Spleen (tissue), 11 donors: ENCODE measurements around the gene UBE2D3. TPM values are rescaled to one million over a fixed set of nuclear protein-coding genes. Genes with fewer than 3 reads are reported as not detected.

Source experiments
- DNase-seq: peaks from one replicate; pipeline ENCODE4 v3.0.0-alpha.2; 2020
- H3K27ac ChIP-seq, 8 donors: fragments of 200-600 bp; sonication (generic) in 7 of 8; 1 replicate in 4 of 8; 2 replicates in 4 of 8; pipeline versions ENCODE4 v1.5.0 to v1.8.0; 2016 to 2021; ENCODE audit warnings: inconsistent platforms in 4 of 8, mild to moderate bottlenecking in 4 of 8, moderate library complexity in 1 of 8
- H3K27me3 ChIP-seq, 7 donors: fragments of 200-600 bp; sonication (generic) in 6 of 7; replicated peaks in 1 of 7; 1 replicate in 4 of 7; 2 replicates in 3 of 7; pipeline versions ENCODE4 v1.5.0 to v1.8.0; 2016 to 2021; ENCODE audit warnings: inconsistent platforms in 3 of 7, mild to moderate bottlenecking in 1 of 7
- H3K36me3 ChIP-seq, 6 donors: fragments of 200-600 bp; sonication (generic) in 5 of 6; 1 replicate in 4 of 6; 2 replicates in 2 of 6; pipeline versions ENCODE4 v1.5.0 to v1.8.0; 2016 to 2021; ENCODE audit warnings: inconsistent platforms in 2 of 6
- H3K4me1 ChIP-seq, 6 donors: fragments of 200-600 bp; sonication (generic) in 5 of 6; 1 replicate in 3 of 6; 2 replicates in 3 of 6; pipeline versions ENCODE4 v1.5.0 to v1.8.0; 2016 to 2021; ENCODE audit warnings: inconsistent platforms in 3 of 6
- H3K4me3 ChIP-seq, 8 donors: fragments of 200-600 bp; sonication (generic) in 7 of 8; 1 replicate in 4 of 8; 2 replicates in 4 of 8; pipeline versions ENCODE4 v1.5.0 to v1.8.0; 2016 to 2021; ENCODE audit warnings: inconsistent platforms in 4 of 8, mild to moderate bottlenecking in 4 of 8, moderate library complexity in 2 of 8
- H3K9me3 ChIP-seq, 8 donors: fragments of 200-600 bp; sonication (generic) in 7 of 8; 1 replicate in 4 of 8; 2 replicates in 4 of 8; pipeline versions ENCODE4 v1.5.0 to v1.8.0; 2016 to 2021; ENCODE audit warnings: inconsistent platforms in 4 of 8
- POLR2A ChIP-seq, 3 donors: fragments of 450-650 bp; IDR thresholded peaks; one replicate each; pipeline ENCODE4 v1.5.1; 2017; ENCODE audit warnings: antibody characterized with exemption in 3 of 3, mild to moderate bottlenecking in 1 of 3
- POLR2AphosphoS5 ChIP-seq, 3 donors: sonication (generic); formaldehyde crosslinking; IDR thresholded peaks; one replicate each; pipeline ENCODE4 v1.5.1; 2017; ENCODE audit warnings: antibody characterized with exemption in 3 of 3
- WGBS, 5 donors: extraction: QIAGEN DNeasy Blood & Tissue Kit in 3 of 5; methylation state at CpG; one replicate each; pipeline versions ENCODE4 v1.1.5 to v1.1.7; 2013 to 2018; 5-methylcytosine and 5-hydroxymethylcytosine counted together
- intact Hi-C: fragments of 100-400 bp; cut with DNase I; formaldehyde crosslinking; loops from one replicate; pipeline ENCODE4 v1.15.0; 2023; ENCODE audit warnings: low total_unique reads
- polyA plus RNA-seq, 3 donors: library from polyadenylated mRNA; stranded (reverse); fragments of 200-250 nt; gene quantifications; one replicate each; pipeline ENCODE4 v1.2.1, GENCODE V29; 2013
- total RNA-seq, 7 donors: library from RNA; depleted of rRNA in 3 of 7; stranded (reverse); fragments of >200 nt in 3 of 7; fragmentation: NEBNext Ultra II Directional in 4 of 7; extraction: Animal tissue kit (Norgen Biotek cat#: 25700) in 4 of 7; gene quantifications; one replicate each; pipeline versions ENCODE4 v1.1.0 to v1.2.1, GENCODE V29; 2016 to 2021
- TF ChIP-seq, protein P1 (sequence below), 11 experiments: fragments of 200-600 bp in 7 of 11; fragments of 450-650 bp in 4 of 11; sonication (generic) in 4 of 11; IDR thresholded peaks in 8 of 11; conservative IDR thresholded peaks in 3 of 11; 1 replicate in 7 of 11; 2 replicates in 4 of 11; pipeline versions ENCODE4 v1.4.0 to v1.8.0; 2016 to 2021; ENCODE audit warnings: antibody characterized with exemption in 11 of 11, inconsistent platforms in 4 of 11, mild to moderate bottlenecking in 1 of 11
- donor health status: healthy with polysubstance abuse.
- donor health status: DM: no; HTN: no; CAD: no; lungs with moderate emphysema.
- donor health status: DM: no; HTN: no; CAD: no.
- donor health status: Bipolar disorder and iron deficiency.
- donor health status: healthy.
- donor health status: DM: no; HTN: no; CAD: no.
- donor health status: DM: yes; HTN: yes; CAD: no.

Gene UBE2D3
- total and polyA plus RNA-seq, 10 donors: 152 to 459 (median 309) TPM

DNA sequence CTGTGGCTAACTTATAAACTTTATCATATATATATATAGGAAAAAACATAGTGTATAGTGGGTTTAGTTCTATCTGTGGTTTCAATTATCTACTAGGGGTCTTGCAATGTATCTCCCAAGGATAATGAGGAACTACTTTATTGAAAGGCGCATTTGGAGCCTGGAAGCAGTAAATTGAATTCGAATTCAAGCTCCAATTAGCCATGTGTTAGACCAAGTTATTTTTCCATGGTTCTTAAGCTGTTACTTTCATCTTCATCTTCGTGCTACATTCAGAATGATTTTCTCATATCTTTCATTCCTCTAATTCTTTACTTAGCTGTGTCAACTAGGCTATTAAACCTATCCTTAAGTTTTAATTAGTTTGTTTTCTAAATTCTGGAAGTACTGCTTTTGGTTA, 39.4 kb downstream of the UBE2D3 start:
- H3K27ac ChIP-seq: no peak overlapping the region
- H3K4me3 ChIP-seq: no peak overlapping the region
- intact Hi-C loops: no loop called here
- 96 to 98% (median 96%) methylated on average over 3 of the region's 3 CpGs for WGBS, 5 donors
- H3K4me1 ChIP-seq: no peaks in the 10 kb centered on the region
- H3K9me3 ChIP-seq: peaks cover 0 to 12% (median 4%) of the 10 kb centered on the region in 8 donors
- H3K27me3 ChIP-seq: no peaks in the 10 kb centered on the region
- peaks cover 0 to 16% (median 0%) of the 10 kb centered on the region in 6 donors for H3K36me3 ChIP-seq
- TF ChIP-seq, protein P1, sequence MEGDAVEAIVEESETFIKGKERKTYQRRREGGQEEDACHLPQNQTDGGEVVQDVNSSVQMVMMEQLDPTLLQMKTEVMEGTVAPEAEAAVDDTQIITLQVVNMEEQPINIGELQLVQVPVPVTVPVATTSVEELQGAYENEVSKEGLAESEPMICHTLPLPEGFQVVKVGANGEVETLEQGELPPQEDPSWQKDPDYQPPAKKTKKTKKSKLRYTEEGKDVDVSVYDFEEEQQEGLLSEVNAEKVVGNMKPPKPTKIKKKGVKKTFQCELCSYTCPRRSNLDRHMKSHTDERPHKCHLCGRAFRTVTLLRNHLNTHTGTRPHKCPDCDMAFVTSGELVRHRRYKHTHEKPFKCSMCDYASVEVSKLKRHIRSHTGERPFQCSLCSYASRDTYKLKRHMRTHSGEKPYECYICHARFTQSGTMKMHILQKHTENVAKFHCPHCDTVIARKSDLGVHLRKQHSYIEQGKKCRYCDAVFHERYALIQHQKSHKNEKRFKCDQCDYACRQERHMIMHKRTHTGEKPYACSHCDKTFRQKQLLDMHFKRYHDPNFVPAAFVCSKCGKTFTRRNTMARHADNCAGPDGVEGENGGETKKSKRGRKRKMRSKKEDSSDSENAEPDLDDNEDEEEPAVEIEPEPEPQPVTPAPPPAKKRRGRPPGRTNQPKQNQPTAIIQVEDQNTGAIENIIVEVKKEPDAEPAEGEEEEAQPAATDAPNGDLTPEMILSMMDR (IDR thresholded peaks at IDR 0.05 in 8 of 11, conservative IDR thresholded peaks at IDR 0.05 in 3 of 11): no peak
- TF ChIP-seq POLR2A (IDR thresholded peaks at IDR 0.05) (no peak), POLR2AphosphoS5 (IDR thresholded peaks at IDR 0.05) (no peak)
- DNase-seq: no peak

DNA sequence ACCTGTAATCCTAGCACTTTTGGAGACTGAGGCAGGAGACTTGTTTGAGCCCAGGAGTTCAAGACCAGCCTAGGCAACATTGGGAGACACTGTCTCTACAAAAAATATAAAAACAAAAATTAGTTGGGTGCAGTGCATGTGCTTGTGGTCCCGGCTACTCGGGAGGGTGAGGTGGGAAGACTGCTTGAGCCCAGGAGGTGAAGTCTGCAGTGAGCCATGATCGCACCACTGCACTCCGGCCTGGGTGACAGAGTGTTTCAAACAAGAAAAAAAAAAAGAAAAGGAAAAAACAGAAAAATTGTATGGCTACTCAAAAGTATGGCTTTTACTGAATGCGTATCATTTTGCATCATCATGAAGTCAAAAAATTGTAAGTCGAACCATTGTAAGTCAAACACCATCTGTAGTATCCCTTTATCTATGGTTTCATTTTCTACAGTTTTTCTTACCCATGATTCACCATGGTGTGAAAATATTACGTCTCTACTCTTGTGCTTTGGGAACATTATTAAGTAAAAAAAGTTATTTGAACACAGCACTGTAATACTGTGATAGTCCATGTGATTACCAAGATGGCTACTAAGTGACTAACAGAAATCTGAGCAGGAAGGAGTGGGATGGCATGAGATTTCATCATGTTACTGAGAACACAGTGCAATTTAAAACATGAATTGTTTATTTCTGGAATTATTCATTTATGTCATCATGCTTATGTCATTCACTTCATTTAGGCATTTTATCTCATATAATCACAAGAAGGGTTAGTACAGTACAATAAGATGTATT, 40.1 kb downstream of the UBE2D3 start:
- peaks cover 0 to 12% (median 4%) of the 10 kb centered on the region in 8 donors for H3K9me3 ChIP-seq
- 92 to 97% (median 95%) methylated on average over 7 of the region's 7 CpGs for WGBS, 5 donors
- H3K36me3 ChIP-seq: peaks cover 0 to 10% (median 0%) of the 10 kb centered on the region in 6 donors
- DNase-seq: no peak
- TF ChIP-seq POLR2AphosphoS5 (IDR thresholded peaks at IDR 0.05) (no peak), POLR2A (IDR thresholded peaks at IDR 0.05) (no peak)
- TF ChIP-seq, protein P1 (IDR thresholded peaks at IDR 0.05 in 8 of 11, conservative IDR thresholded peaks at IDR 0.05 in 3 of 11): no peak
- intact Hi-C loops: no loop called here
- no peaks in the 10 kb centered on the region for H3K4me1 ChIP-seq
- no peaks in the 10 kb centered on the region for H3K27me3 ChIP-seq
- no peak overlapping the region for H3K27ac ChIP-seq
- no peak overlapping the region for H3K4me3 ChIP-seq

DNA sequence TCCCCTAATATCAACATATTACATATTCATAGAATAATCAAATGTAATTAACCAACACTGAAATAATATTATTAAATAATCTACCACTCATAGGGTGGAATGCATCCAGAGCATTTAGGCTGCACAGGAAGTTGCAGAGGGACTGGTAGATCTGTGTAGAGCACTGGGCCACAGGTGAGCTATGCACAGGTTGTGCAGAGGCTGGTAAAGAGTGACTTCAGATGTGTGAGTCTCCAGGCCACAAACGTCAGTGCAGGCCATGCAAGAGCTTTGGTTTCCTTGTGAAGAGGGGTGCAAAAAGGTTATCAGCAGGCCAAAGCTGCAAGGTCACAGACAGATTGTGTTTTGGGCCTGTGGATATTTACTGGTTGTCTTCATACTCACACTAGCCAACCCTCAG, 41.1 kb downstream of the UBE2D3 start:
- Histone ChIP-seq H3K4me3 (no peak overlapping the region), H3K36me3 (peaks cover 0 to 3% (median 0%) of the 10 kb centered on the region in 6 donors), H3K27me3 (no peaks in the 10 kb centered on the region), H3K4me1 (no peaks in the 10 kb centered on the region), H3K9me3 (peaks cover 0 to 12% (median 4%) of the 10 kb centered on the region in 8 donors), H3K27ac (no peak overlapping the region)
- no peak for DNase-seq
- 38 to 62% (median 55%) methylated on average over 1 of the region's 1 CpG for whole genome bisulfite sequencing, 5 donors
- no peak for TF ChIP-seq POLR2A (IDR thresholded peaks at IDR 0.05)
- TF ChIP-seq POLR2AphosphoS5 (IDR thresholded peaks at IDR 0.05): peak in 1 of 3 donors; percentile 41
- intact Hi-C loops: no loop called here

DNA sequence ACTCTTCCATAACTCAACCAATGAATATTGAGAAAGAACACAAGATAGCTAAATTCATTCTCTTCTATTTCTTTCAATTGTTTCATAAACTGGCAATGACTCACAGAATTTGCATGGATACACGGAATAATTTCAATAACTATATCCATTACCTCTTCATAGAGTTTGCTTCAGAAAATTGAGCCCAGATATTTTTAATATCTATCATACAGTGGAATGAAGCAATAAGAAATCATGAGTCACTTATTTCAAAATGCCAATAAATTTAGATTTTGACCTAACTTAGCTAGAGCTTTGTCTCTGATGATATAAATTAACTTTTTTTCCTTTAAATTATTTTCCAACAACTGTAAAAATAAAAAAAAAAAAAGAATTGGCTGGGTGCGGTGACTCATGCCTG, 44.3 kb downstream of the UBE2D3 start:
- peaks cover 0 to 6% (median 1%) of the 10 kb centered on the region in 8 donors for H3K9me3 ChIP-seq
- intact Hi-C loops: no loop called here
- no peak overlapping the region for H3K27ac ChIP-seq
- no peaks in the 10 kb centered on the region for H3K36me3 ChIP-seq
- no peak for DNase-seq
- no peaks in the 10 kb centered on the region for H3K27me3 ChIP-seq
- no peak overlapping the region for H3K4me3 ChIP-seq
- WGBS, 5 donors: 92 to 97% (median 93%) methylated on average over 2 of the region's 2 CpGs
- TF ChIP-seq, protein P1 (IDR thresholded peaks at IDR 0.05 in 8 of 11, conservative IDR thresholded peaks at IDR 0.05 in 3 of 11): no peak
- TF ChIP-seq POLR2A (IDR thresholded peaks at IDR 0.05) (no peak), POLR2AphosphoS5 (IDR thresholded peaks at IDR 0.05) (no peak)
- H3K4me1 ChIP-seq: no peaks in the 10 kb centered on the region
